ENCODE results near the gene STAB2.
A peak's percentile ranks its signal among the peaks of the same experiment; 100 is the strongest.

The STAB2 gene

DNA sequence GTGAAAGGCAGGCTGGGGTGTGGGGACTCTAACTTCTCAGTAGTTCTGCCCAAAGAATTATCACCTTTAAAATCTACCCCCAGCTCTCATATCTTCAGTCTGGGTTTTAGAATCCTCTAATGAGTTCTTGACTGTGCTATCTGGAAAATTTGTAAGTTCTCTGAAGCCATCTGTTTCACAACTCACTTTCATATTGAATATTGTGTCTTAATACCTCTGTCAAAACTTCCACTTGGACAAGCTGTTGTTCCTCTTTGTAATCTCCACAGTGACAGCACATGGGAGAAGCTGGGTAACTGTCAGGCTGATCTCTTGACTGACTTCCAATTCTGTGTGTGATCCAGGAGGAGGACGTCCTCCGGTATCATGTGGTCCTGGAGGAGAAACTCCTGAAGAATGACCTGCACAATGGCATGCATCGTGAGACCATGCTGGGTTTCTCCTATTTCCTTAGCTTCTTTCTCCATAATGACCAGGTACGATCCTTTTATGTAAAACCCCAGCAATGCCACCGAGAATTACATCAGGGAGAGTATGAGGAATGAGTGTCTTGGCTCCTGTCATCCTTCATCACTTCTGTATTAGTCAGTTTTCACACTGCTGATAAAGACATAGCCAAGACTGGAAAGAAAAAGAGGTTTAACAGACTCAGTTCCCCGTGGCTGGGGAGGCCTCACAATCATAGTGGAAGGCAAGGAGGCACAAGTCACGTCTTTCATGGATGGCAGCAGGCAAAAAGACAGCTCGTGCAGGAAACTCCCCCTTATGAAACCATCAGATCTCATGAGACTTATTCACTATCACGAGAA is 111.9 kb downstream of the STAB2 start:
- no peak for DNase-seq

DNA sequence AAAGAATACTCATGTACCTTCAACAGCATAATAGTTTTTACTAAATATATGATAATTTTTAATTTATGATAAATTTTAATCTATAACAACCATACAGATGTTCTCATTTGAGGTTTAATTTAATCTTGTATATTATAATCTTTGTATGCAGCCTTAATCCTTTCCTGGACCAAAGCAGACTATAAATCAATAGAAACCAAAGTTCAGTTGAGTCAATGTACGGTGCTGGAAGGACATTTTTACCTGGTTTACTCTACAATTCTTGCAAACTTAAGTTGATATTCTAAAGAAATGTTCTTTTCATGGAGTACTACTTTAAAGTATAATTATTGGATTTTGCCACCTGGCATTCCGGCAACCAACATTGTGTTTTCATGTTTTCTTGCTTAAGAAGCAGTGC is 118.0 kb downstream of the STAB2 start:
- DNase-seq = no peak

DNA sequence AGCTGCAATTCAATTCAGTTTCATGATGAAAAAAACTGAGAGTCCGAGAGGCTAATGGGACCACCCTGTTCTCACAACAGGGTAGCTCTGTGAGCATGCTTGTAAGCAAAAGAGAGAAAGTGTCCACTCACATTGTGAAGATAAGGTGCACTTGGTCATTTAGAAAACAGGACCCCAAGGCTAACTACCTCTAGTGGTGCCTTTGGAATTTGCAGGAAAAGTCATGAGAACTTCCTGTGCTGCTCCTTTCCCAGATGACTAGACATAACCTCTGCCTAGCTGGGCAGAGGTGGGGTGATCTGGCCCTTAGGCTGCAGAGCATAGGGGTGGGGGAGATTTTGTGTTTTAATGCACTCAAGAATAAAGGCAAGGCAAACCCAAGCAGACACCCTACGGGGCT is 118.9 kb downstream of the STAB2 start:
- DNase-seq = no peak

DNA sequence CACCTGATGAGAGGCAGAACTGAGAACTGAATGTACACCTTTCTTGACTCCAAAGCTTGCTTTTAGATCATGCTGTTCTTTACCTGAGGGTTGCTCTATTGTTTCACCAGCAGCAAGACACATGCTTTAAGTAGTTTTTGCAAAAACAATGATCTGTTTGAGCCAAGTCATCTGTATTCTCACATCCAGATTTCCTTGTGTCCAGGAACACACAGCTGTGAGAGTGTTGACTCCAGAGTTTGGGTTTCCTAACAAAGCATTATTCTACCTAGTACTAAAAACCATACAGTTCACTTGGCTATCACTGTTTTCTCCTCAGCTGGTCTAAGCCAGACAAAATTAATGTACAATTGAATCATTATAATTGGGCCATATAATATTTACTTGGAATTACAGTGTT is 120.4 kb downstream of the STAB2 start:
- no peak for DNase-seq

DNA sequence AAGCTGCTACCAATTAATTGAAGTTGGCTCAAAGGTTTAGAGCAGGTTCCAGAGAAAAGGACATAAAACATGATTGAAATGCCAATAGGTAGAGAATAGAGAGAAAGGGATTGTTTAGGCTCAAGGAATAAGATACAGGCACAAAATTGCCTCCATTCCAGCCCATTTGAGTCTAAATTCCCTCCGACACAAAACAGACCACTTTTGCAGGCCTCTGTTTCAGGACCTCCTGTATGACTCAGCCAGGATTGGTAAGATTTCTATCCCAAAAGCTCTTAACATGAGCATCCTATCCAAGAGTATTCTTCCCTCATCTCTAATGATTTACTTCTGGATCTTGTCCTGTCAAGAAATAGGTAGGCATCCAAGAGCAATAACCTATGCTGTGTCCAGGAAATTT is 123.5 kb downstream of the STAB2 start:
- no peak for DNase-seq

DNA sequence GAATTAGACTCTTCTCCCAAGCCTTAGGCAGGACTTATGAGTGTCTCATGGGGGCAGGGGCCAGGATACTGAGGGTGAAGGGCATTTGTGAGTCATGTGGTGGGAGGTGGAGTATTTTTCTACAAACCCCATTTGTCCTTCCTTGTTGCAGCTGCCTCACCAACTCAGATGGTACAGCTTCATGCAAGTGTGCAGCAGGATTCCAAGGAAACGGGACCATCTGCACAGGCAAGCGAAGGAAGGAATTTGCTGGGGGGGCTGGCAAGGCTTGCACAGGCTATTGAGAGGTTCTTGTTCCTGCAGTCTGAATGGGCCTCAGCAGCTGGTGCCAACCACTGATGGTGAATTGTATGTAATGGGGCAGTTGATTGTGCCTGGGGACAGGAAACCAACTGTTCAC is 125.1 kb downstream of the STAB2 start:
- DNase-seq = peak in 1 of 2 experiments; percentile 33

DNA sequence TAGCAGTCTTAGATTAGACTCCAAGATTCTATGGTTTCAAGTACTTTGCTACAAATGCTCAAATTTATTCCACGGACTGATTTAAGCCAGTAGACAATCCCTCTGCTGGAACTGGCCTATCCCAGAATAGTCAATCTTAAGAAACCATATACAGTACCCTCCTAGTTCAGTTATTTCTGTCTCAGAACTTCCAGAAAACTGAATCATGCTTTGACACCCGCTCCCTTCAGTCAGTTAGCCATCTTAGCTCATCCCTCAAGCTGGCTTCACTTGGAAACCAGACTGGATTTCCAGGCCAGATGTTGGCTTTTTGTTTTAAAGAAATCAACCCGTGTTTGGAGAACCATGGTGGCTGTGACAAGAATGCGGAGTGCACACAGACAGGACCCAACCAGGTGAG is 128.4 kb downstream of the STAB2 start:
- no peak for DNase-seq

DNA sequence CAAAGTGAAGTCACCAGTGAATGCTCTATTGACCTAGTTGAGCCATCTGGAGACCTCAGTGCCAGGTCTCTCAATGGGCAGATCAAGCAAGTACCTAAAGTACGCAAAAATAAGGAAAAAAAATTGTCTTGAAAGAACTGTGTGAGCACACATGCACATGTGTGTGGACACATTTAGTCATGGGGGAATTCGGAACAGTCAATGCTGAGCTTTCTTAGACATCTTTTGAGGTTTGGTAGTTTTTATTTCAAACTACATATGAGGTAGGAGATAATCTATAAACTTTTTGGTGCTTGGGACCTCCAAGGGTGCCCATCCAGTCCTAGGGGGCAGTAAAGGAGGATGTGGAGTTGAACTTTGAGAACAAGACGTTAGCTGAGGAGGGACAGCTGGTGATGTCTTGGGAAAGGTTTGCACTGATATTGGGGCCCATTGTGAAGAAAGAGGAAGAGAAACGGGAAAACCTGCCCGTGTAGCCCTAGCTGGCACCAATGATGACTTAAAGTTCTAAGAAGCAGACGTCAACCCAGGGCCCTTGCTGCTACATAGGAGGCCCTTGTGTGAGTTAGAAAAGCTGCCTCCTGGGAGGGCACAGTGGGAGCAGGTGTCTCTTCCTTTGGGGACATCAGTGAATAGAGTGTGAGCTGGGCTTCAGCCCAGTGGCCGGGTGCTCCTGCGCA is 129.6 kb downstream of the STAB2 start:
- no peak for DNase-seq

DNA sequence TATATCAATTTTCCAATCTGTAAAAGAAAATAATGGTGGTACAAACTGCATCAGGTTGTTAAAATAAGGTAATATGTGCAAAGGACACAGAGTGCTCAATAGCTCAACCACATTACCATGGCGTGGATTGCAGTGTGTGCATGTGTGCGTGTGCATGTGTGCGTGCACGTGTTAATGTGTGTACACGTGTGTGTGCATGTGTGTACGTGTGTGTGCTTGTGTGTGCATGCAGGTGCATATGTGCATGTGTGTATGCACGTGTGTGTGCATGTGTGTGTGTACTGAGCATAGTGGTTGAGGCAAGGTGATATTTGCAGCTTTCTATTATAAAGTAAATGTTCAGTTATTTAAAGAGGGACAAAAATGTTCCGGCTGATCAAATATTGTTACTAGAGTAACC is 138.3 kb downstream of the STAB2 start:
- DNase-seq = no peak

DNA sequence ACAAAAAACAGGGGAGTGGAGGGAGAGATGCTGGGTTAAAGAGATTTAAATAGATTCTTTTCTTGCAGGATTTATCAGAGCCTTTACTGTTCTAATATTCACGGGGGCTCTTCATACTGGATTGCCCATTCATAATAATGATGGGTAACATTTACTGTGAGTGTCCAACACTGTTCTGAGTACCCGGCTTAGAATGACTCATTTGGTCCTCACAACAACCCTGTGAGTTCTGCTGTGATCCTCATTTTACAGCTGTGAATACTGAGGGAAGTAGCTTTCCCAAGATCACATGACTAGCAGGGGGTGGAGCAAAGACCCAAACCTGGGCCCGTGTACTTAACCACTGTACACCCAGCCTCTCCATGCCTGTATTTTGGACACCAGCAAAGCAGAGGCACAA is 140.6 kb downstream of the STAB2 start:
- no peak for DNase-seq

DNA sequence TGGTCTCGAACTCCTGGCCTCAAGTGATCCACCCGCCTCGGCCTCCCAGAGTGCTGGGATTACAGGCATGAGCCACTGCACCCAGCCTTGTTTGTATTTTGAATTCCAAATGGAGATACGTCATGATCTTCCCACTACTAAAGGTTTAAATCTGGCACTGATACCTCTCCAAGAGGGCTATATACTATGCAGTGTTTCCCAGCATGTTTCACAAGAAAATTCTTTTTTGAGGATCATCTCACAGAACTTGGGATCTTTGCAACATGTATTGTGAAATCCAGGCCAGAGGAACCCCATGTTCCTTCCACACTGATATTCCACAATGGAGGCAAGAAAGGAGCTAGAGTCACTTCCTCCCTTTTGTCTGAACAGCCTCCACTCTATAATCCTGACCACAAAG is 141.2 kb downstream of the STAB2 start:
- DNase-seq = no peak

DNA sequence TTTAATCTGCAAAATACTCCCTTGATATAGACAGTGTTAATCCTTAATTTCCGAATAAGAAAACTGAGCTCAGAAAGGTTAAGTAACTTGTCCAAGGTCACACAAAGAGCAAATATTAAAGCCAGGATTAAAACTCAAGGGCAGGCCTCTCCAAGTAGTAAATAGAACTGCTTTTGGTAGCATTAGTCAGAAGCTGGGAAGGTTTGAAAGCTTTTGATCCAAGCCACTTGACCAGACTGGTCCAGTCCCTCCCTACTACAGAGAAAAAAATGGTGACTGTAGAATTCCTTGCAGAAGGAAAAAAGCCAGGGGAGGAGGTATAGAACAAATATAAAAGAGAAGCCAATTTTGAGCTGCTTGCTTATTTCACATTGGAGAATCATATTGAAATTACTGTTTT is 142.4 kb downstream of the STAB2 start:
- no peak for DNase-seq

DNA sequence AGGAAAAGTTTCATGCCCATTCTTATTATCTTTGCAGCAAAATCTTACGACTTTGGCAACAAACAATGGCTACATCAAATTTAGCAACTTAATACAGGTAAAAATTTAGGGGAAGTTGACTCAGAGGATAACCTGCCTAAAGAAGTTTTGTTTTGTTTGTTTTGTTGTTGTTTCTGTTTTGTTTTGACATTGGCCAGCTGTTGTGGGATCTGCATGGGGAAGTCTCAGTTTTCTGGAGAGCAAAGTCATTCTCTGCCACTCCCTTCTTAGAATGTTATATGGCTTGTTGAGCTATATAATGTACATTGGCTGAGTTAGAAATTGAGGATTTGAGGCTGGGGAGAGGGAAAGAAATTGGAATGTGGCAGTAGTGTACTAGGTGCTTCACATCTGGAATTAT is 144.5 kb downstream of the STAB2 start:
- no peak for DNase-seq

DNA sequence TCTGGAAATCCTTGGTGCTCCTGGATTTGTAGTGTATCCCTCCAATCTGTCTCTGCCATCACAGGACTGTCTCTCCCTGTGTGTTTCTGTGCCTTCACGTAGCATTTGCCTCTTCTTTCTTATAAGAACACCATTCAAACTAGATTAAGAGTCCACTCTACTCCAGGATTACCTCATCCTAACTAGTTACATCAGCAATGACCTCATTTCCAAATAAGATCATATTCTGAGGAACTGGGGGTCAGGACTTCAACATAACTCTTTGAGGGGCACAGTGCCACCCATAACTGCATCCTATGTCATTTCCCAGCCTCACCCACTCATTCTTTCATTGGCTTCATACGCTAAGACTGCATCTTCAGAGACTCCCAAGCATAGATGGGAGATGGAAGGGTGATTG is 147.8 kb downstream of the STAB2 start:
- no peak for DNase-seq

DNA sequence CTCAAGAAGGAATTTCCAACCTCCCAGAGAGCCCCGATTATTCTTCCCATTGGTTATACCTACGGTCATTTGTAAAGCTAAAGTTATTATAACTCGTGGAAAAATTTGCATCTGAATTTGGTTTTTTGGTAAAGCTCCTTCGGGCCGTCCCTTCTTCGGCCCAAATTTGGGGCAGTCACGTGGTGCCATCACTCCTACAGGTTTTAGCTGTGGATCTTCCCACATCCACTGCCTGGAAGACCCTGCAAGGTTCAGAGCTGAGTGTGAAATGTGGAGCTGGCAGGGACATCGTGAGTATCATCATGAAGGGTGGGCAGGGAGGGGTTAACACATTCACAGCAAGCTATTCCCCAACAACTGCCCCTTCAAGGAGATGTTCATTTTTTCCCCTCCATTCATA is 148.2 kb downstream of the STAB2 start:
- DNase-seq = no peak

DNA sequence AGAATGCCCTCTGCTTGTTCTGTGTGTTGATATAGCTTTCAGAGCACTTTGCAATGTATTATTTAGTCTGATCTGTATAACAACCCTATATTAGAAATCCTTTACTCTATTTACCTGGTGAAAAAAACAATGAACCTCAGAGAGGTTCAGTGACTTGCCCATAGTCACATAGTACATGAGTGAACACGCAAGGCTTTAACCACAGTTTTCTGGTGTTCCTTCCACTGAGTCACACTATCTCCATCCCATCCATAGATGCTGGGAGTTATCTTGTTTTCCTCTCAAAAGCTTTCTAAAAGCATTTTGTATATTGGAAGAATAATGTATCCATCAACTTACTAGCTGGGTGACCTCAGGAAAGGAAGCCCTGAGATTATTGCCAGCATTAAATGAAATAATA is 149.5 kb downstream of the STAB2 start:
- DNase-seq = no peak

DNA sequence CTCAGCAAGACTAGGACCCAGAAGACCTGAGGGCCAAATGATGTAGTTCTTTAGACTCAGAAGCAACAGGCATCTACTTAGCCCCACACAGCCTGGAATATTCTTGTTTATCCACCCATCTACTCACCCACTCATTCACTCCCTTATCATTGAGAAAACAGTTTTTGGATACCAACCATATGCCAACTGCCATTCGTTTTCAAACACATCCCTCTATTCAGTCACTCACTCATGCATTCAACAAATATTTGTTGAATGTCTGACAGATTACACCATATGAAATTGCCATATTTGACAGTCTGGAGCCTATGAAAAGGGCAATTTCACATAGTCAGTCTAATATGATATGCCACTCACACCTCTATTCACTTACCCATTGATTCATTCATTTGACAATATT is 150.8 kb downstream of the STAB2 start:
- no peak for DNase-seq

DNA sequence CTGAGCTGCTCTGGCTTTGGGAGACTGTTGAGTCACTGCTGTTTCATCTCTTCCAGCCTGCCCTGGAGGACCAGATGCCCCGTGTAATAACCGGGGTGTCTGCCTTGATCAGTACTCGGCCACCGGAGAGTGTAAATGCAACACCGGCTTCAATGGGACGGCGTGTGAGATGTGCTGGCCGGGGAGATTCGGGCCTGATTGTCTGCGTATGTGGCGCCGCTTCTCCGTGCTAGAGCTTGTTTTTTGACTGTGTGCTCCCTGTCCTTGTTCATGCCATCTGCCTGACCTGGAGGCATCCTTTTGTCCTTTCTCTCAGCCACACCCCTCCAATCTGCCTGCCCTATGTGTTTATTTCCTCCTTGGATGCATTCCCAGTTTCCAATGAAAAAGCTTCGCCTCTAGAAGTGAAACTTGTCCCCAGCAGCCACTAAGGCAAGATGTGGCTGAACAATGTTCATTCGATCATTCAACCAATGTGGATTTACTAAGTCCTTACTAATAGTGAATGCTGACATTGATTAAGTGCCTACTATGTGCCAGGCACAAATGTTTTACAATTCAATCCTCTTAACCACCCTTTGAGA is 155.4 kb downstream of the STAB2 start:
- peak; percentile 67 to 83 for DNase-seq

DNA sequence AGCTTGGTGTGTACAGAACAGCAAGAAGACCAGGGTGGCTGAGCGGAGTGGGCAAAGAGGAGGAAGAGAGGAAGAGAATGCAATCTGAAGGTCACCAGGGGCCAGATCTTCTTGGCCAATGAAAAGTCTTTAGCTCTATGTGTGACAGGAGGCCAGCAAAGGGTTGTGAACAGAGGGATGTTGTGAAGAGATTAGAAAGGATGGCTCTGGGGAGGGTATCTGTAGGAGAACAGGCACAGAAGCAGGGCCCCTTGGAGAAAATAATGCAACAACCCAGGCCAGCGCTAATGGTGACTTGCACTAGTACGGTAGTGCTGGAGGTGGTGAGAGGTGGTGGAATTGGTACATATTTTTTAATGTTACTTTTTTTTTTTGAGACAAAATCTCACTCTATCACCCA is 156.7 kb downstream of the STAB2 start:
- DNase-seq = no peak

DNA sequence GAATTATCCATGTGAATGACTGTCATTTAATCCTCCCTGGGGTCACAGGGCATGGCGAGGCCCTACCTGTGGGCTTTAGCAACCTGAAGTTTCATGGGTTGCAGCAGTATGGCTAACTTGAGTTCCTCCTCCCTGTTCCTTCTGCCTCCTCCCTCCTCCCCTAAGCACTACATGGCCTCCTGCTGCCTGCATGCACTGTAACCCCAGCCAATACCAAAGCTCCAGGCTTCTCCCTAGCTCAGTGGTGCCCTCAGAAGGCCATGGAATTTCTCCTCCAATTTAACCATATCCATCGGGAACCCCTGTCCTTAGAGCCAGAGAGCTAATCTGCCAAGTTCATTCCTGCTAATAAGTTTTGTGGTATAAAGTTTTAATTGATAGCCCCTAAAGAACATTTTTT is 158.9 kb downstream of the STAB2 start:
- DNase-seq = no peak

DNA sequence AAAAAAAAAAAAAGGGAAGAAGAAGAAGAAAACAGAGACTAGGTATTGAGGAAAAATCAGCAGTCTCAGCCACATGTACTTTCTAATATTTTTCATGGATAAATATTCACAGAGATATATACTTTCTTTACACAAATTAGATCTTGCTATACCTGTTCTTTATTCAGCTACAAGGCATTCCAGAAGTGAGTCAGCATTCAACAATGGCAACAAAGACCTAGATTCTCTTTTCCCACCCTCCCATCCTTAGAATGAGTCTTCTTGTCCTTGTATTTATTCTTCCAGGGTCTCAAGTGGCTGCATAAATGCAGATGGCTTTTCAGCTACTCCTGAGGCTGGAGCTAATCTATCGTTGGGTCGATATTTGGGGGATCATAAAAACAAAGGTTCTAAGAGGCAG is 160.9 kb downstream of the STAB2 start:
- no peak for DNase-seq

DNA sequence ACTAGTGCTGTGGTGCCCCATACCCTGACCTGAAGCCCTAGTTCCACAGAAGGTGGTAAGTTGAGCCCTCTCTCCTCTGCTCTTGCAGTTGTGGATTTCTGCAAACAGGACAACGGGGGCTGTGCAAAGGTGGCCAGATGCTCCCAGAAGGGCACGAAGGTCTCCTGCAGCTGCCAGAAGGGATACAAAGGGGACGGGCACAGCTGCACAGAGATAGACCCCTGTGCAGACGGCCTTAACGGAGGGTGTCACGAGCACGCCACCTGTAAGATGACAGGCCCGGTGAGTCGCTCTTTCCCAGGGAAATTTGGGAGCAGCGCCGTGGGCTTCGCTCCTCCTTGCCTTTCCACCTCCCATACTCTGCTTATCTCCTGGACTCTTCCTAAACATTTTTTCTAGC is 161.8 kb downstream of the STAB2 start:
- DNase-seq = no peak

DNA sequence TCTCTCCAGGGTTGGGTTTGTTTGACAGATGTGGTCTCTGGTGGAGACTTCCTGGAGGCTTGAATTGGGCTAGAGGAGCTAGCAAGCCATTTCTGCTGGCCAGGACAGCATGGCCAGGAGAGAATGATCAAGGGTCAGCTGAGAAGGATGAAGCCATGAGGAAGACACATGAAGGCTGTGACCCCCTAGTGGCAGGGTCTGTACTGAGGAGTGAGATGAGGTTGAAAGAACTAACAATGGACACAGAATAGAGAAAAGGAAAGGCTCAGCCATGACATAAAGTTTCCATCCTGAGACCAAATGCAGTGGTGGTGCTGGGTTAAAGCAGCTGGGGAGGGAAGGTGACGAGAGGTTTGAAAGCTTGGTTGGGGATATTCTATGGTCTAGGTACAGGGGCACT is 164.1 kb downstream of the STAB2 start:
- no peak for DNase-seq

DNA sequence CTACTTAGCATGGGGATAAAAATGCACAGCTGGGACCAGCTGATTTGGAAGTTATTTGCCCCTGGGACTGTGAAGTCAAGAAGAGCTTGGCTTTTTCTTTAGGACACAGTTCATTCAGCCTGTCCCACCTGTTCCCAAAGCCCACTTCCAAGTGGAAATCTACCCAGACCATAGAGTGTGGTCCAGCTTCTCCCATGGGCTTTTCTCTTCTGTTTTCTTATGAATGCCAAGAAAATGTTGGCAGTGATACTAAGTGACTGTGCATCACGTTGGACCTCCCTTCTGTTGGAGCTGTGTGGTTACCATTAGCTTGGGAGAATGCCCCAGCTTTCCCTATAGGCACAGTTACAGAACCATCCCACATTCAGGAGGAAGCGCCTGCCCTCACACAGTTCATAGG is 164.5 kb downstream of the STAB2 start:
- DNase-seq = no peak

DNA sequence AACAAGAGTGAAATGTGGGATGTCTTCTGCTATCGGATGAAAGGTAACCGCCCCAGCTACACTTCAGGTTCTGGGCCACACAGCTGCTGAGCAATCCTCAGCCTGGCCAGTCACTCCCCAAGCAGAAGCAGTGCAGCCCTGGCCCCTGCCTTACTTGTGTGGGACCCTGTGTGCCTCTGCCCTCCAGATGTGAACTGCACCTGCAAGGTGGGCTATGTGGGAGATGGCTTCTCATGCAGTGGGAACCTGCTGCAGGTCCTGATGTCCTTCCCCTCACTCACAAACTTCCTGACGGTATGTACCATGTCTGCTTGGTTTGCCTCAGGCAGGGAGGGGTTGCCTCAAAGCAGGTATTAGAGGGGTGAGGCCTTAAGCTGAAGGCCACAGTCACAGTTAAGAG is 168.4 kb downstream of the STAB2 start:
- no peak for DNase-seq
